Measurements from ENCODE around the gene THRB. TPM values are rescaled to one million over a fixed set of nuclear protein-coding genes. Genes with fewer than 3 reads are reported as not detected.

THRB gene
- total and polyA plus RNA-seq, 9 of the 15 experiments (the other 6 are each of a cell fraction or from before 2014, with no cell fraction given) = 1.7 to 14.9 (median 6.9) TPM

DNA sequence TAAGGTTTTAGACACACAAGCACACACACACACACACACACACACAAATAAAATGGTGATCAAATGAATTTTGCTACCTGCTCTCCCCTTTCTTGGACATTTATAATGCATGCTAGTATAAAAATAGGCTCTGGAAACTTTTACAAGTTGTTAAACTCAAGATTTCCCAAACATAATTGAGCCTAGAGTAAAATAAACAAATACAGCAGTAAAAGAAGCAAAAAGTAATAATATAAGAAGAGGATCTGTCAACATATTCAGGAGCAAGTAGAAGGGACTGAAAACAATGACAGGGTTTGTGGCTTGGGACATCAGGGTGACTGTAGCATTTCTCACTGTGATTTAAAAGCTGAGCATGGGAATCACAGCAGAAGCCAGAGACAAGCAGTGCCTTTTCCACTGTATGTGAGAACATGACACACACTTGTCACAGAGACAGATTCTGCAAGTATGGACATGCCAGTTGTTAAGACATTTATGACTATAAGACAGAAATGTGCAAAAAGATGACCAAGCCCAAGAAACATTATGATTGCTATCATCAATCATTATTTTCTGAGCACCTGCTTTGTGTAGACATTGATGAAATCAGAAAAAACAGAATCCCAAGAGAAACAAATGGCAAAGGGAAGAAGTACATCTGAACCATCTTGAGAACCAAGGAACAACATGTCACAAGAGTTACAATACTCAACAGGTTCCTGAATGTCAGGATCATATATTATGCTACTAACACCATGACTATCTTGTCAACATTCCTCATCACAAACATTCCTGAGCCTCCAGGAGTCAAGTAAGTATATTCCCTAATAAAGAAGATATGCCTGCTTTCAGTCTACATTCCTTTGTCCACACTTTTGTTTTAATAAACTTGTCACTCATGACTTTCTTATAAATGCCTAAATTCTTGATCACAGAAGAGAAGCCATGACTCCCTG lies 7.1 kb downstream of the THRB start (continued):
- TF ChIP-seq, protein P1, sequence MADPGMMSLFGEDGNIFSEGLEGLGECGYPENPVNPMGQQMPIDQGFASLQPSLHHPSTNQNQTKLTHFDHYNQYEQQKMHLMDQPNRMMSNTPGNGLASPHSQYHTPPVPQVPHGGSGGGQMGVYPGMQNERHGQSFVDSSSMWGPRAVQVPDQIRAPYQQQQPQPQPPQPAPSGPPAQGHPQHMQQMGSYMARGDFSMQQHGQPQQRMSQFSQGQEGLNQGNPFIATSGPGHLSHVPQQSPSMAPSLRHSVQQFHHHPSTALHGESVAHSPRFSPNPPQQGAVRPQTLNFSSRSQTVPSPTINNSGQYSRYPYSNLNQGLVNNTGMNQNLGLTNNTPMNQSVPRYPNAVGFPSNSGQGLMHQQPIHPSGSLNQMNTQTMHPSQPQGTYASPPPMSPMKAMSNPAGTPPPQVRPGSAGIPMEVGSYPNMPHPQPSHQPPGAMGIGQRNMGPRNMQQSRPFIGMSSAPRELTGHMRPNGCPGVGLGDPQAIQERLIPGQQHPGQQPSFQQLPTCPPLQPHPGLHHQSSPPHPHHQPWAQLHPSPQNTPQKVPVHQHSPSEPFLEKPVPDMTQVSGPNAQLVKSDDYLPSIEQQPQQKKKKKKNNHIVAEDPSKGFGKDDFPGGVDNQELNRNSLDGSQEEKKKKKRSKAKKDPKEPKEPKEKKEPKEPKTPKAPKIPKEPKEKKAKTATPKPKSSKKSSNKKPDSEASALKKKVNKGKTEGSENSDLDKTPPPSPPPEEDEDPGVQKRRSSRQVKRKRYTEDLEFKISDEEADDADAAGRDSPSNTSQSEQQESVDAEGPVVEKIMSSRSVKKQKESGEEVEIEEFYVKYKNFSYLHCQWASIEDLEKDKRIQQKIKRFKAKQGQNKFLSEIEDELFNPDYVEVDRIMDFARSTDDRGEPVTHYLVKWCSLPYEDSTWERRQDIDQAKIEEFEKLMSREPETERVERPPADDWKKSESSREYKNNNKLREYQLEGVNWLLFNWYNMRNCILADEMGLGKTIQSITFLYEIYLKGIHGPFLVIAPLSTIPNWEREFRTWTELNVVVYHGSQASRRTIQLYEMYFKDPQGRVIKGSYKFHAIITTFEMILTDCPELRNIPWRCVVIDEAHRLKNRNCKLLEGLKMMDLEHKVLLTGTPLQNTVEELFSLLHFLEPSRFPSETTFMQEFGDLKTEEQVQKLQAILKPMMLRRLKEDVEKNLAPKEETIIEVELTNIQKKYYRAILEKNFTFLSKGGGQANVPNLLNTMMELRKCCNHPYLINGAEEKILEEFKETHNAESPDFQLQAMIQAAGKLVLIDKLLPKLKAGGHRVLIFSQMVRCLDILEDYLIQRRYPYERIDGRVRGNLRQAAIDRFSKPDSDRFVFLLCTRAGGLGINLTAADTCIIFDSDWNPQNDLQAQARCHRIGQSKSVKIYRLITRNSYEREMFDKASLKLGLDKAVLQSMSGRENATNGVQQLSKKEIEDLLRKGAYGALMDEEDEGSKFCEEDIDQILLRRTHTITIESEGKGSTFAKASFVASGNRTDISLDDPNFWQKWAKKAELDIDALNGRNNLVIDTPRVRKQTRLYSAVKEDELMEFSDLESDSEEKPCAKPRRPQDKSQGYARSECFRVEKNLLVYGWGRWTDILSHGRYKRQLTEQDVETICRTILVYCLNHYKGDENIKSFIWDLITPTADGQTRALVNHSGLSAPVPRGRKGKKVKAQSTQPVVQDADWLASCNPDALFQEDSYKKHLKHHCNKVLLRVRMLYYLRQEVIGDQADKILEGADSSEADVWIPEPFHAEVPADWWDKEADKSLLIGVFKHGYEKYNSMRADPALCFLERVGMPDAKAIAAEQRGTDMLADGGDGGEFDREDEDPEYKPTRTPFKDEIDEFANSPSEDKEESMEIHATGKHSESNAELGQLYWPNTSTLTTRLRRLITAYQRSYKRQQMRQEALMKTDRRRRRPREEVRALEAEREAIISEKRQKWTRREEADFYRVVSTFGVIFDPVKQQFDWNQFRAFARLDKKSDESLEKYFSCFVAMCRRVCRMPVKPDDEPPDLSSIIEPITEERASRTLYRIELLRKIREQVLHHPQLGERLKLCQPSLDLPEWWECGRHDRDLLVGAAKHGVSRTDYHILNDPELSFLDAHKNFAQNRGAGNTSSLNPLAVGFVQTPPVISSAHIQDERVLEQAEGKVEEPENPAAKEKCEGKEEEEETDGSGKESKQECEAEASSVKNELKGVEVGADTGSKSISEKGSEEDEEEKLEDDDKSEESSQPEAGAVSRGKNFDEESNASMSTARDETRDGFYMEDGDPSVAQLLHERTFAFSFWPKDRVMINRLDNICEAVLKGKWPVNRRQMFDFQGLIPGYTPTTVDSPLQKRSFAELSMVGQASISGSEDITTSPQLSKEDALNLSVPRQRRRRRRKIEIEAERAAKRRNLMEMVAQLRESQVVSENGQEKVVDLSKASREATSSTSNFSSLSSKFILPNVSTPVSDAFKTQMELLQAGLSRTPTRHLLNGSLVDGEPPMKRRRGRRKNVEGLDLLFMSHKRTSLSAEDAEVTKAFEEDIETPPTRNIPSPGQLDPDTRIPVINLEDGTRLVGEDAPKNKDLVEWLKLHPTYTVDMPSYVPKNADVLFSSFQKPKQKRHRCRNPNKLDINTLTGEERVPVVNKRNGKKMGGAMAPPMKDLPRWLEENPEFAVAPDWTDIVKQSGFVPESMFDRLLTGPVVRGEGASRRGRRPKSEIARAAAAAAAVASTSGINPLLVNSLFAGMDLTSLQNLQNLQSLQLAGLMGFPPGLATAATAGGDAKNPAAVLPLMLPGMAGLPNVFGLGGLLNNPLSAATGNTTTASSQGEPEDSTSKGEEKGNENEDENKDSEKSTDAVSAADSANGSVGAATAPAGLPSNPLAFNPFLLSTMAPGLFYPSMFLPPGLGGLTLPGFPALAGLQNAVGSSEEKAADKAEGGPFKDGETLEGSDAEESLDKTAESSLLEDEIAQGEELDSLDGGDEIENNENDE (IDR thresholded peaks at IDR 0.05; ENCODE audit: low read depth, low read length) = no peak

All from K562 (cell line).